ENCODE results near the gene KCNH5. TPM values are rescaled to one million over a fixed set of nuclear protein-coding genes. Genes with fewer than 3 reads are reported as not detected.

KCNH5 gene
- total RNA-seq, 3 donors from 2014 or later (not counting 1 experiment from before 2014, with no cell fraction given): not detected

DNA sequence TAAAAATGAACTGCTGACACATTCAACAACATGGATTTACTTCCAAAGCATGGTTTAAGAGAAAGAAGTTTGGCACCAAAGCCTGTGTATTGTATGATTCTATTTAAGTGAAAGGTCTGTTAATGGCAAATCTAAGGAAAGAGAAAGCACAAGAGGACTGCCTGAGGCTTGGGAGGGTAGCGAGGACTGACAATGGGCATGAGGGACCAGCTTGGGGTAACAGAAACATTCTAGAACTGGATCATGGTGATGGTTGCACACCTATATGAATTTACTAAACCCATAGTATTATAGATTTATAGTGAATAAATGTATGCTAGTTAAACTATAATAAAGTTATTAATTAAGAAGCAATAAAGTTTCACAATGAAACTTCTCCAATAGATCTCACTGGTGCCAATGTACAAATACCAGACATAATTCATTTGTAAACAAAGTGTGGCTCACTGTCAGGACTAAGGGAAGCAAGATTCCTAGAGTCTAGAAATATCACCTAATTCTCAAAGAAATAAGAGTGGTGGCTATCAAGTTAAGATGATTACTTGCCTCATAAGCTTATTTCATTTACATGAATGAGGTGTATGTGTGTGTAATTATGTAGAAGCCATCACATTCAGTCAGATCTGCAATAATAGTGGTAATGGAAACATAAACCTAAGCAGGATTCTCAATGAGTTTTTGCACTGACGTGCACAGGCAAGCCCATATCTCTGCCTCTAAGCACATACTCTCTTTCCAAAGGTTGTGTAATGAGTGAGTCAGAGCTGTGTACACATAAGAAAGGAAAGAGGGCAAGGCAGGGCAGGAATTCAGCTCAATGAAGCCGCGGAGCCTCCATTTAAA is 353.4 kb downstream of the KCNH5 start:
- H3K9me3 ChIP-seq (ENCODE audit: control insufficient read depth, insufficient read depth, low read length): no peaks in the 10 kb centered on the region
- no peak overlapping the region for H3K27ac Mint-ChIP-seq
- H3K4me1 Mint-ChIP-seq: no peaks in the 10 kb centered on the region
- 100% methylated on average over 1 of the region's 4 CpGs for WGBS (ENCODE audit: insufficient coverage)
- peaks cover 1 to 11% of the 10 kb centered on the region in 2 donors for H3K9me3 Mint-ChIP-seq
- H3K4me3 Mint-ChIP-seq: no peak overlapping the region
- no peak overlapping the region for H3K27ac ChIP-seq (ENCODE audit: low read length)
- no peak overlapping the region for H3K4me3 ChIP-seq (ENCODE audit: low read length)
- H3K36me3 Mint-ChIP-seq: no peaks in the 10 kb centered on the region
- DNase-seq (no peak), ATAC-seq (no peak)
- TF ChIP-seq CTCF (IDR thresholded peaks at IDR 0.05): no peak
- H3K27me3 Mint-ChIP-seq (ENCODE audit: low read depth in 2 of 2): no peaks in the 10 kb centered on the region
- H3K27me3 ChIP-seq (ENCODE audit: control insufficient read depth, insufficient read depth, low read length): no peaks in the 10 kb centered on the region
- intact Hi-C loops (cut with micrococcal nuclease): no loop called here
- H3K36me3 ChIP-seq (ENCODE audit: control insufficient read depth, insufficient read depth, low read length): no peaks in the 10 kb centered on the region
- H3K4me1 ChIP-seq (ENCODE audit: control insufficient read depth, insufficient read depth, low read length): no peaks in the 10 kb centered on the region

- H3K36me3 Mint-ChIP-seq: no peaks in the 10 kb centered on the region
- no peaks in the 10 kb centered on the region for H3K4me1 Mint-ChIP-seq
- 83% methylated on average over 1 of the region's 1 CpG for WGBS (ENCODE audit: insufficient coverage)
- Histone ChIP-seq H3K4me3 (ENCODE audit: low read length) (no peak overlapping the region), H3K4me1 (ENCODE audit: control insufficient read depth, insufficient read depth, low read length) (no peaks in the 10 kb centered on the region), H3K27me3 (ENCODE audit: control insufficient read depth, insufficient read depth, low read length) (no peaks in the 10 kb centered on the region), H3K36me3 (ENCODE audit: control insufficient read depth, insufficient read depth, low read length) (no peaks in the 10 kb centered on the region), H3K27ac (ENCODE audit: low read length) (no peak overlapping the region), H3K9me3 (ENCODE audit: control insufficient read depth, insufficient read depth, low read length) (no peaks in the 10 kb centered on the region)
- no peak for DNase-seq
- H3K27ac Mint-ChIP-seq: no peak overlapping the region
- no peaks in the 10 kb centered on the region for H3K27me3 Mint-ChIP-seq (ENCODE audit: low read depth in 2 of 2)
- intact Hi-C loops (cut with micrococcal nuclease): no loop called here
- no peak overlapping the region for H3K4me3 Mint-ChIP-seq
- ATAC-seq: no peak
- TF ChIP-seq CTCF (IDR thresholded peaks at IDR 0.05): no peak
- H3K9me3 Mint-ChIP-seq: peaks cover 7 to 11% of the 10 kb centered on the region in 2 donors
Measured at GRCh38 chr14:62689733-62690132, 355.5 kb downstream of the KCNH5 start.

DNA sequence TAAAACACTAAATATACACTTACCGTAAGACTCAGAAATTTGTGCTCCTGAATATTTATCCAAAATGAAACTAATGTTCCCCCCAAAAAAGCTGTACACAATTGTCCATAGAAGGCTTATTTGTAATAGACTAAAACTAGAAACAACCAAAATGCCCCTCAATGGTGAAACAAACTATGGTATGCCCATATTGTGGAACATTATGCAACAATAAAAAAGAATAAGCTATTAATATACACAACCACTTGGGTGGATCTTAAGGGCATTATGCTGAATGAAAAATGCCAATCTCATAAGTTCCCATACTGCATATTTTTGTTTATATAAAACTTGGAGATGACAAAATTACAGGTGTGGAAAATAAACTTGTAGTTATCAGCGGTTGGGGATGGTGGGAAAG is 357.4 kb downstream of the KCNH5 start:
- H3K27ac Mint-ChIP-seq: no peak overlapping the region
- WGBS (ENCODE audit: insufficient coverage): 80% methylated on average over 1 of the region's 2 CpGs
- intact Hi-C loops (cut with micrococcal nuclease): no loop called here
- Histone ChIP-seq H3K9me3 (ENCODE audit: control insufficient read depth, insufficient read depth, low read length) (no peaks in the 10 kb centered on the region), H3K36me3 (ENCODE audit: control insufficient read depth, insufficient read depth, low read length) (no peaks in the 10 kb centered on the region), H3K27me3 (ENCODE audit: control insufficient read depth, insufficient read depth, low read length) (no peaks in the 10 kb centered on the region), H3K27ac (ENCODE audit: low read length) (no peak overlapping the region), H3K4me3 (ENCODE audit: low read length) (no peak overlapping the region), H3K4me1 (ENCODE audit: control insufficient read depth, insufficient read depth, low read length) (no peaks in the 10 kb centered on the region)
- no peaks in the 10 kb centered on the region for H3K36me3 Mint-ChIP-seq
- DNase-seq: no peak
- no peak for TF ChIP-seq CTCF (IDR thresholded peaks at IDR 0.05)
- H3K27me3 Mint-ChIP-seq (ENCODE audit: low read depth in 2 of 2): no peaks in the 10 kb centered on the region
- H3K4me3 Mint-ChIP-seq: no peak overlapping the region
- peaks cover 7 to 9% of the 10 kb centered on the region in 2 donors for H3K9me3 Mint-ChIP-seq
- H3K4me1 Mint-ChIP-seq: no peaks in the 10 kb centered on the region
- ATAC-seq: no peak

GRCh38 chr14:62684376-62684775 is 360.9 kb downstream of the KCNH5 start:
- intact Hi-C loops (cut with micrococcal nuclease): no loop called here
- WGBS (ENCODE audit: insufficient coverage): 75% methylated on average over 1 of the region's 2 CpGs
- Mint-ChIP-seq H3K4me3 (no peak overlapping the region), H3K4me1 (no peaks in the 10 kb centered on the region), H3K27me3 (ENCODE audit: low read depth in 2 of 2) (no peaks in the 10 kb centered on the region), H3K36me3 (peaks cover 6% of the 10 kb centered on the region), H3K9me3 (peaks cover 8 to 20% of the 10 kb centered on the region in 2 donors), H3K27ac (no peak overlapping the region)
- ATAC-seq (no peak), DNase-seq (no peak)
- Histone ChIP-seq H3K36me3 (ENCODE audit: control insufficient read depth, insufficient read depth, low read length) (no peaks in the 10 kb centered on the region), H3K4me3 (ENCODE audit: low read length) (no peak overlapping the region), H3K27me3 (ENCODE audit: control insufficient read depth, insufficient read depth, low read length) (no peaks in the 10 kb centered on the region), H3K27ac (ENCODE audit: low read length) (no peak overlapping the region), H3K9me3 (ENCODE audit: control insufficient read depth, insufficient read depth, low read length) (no peaks in the 10 kb centered on the region), H3K4me1 (ENCODE audit: control insufficient read depth, insufficient read depth, low read length) (no peaks in the 10 kb centered on the region)
- no peak for TF ChIP-seq CTCF (IDR thresholded peaks at IDR 0.05)
